ENCODE results near the gene C10orf53.

The C10orf53 gene

GRCh38 chr10:49649294-49649693, 30.2 kb upstream of the C10orf53 start:
- Histone ChIP-seq H3K14ac (ENCODE audit: low read length in 2 of 2) (no peak overlapping the region), H2BK12ac (ENCODE audit: low read length in 2 of 2) (no peak overlapping the region), H3K4ac (ENCODE audit: low read depth in 1 of 2, low read length in 2 of 2) (no peak overlapping the region), H2BK15ac (ENCODE audit: low read depth, poor library complexity, severe bottlenecking) (no peak overlapping the region), H3K79me1 (replicated peaks; ENCODE audit: low read length, poor library complexity, severe bottlenecking) (no peaks in the 10 kb centered on the region), H2AK5ac (ENCODE audit: low read length, severe bottlenecking) (no peak overlapping the region), H3K4me1 (ENCODE audit: control insufficient read depth, insufficient read depth, low read depth, low read length) (peaks cover 6% of the 10 kb centered on the region), H4K91ac (ENCODE audit: low read length) (no peak overlapping the region), H3K4me3 (ENCODE audit: insufficient read depth in 1 of 2, low read depth in 1 of 2, low read length in 2 of 2) (no peak overlapping the region), H3K18ac (ENCODE audit: low read depth in 1 of 2, low read length in 2 of 2) (no peak overlapping the region), H3K36me3 (ENCODE audit: control insufficient read depth in 1 of 2, insufficient read depth in 2 of 2, low read depth in 1 of 2, low read length in 2 of 2) (no peaks in the 10 kb centered on the region), H3K23ac (ENCODE audit: low read length in 2 of 2) (no peak overlapping the region), H3K27me3 (ENCODE audit: control insufficient read depth in 1 of 2, insufficient read depth in 1 of 2, low read length in 2 of 2) (peaks cover 25 to 82% of the 10 kb centered on the region in 2 experiments), H3K4me2 (ENCODE audit: low read length, poor library complexity, severe bottlenecking) (peak overlapping the region; percentile 14), H2BK5ac (ENCODE audit: low read depth, low read length, poor library complexity, severe bottlenecking) (no peak overlapping the region), H4K8ac (ENCODE audit: low read length) (no peak overlapping the region), H3K9ac (ENCODE audit: low read length) (no peak overlapping the region), H2BK120ac (ENCODE audit: low read depth, low read length) (no peak overlapping the region), H2AFZ (ENCODE audit: low read depth, low read length) (no peak overlapping the region), H3K9me3 (ENCODE audit: control insufficient read depth, low read length) (no peaks in the 10 kb centered on the region), H3K27ac (ENCODE audit: low read length, poor library complexity, severe bottlenecking) (no peak overlapping the region)
- WGBS = 39% methylated on average over 16 of the region's 17 CpGs
- no peak for DNase-seq

- H3K14ac ChIP-seq (ENCODE audit: low read length in 2 of 2) = no peak overlapping the region
- no peak overlapping the region for H3K4me2 ChIP-seq (ENCODE audit: low read length, poor library complexity, severe bottlenecking)
- no peak overlapping the region for H3K9ac ChIP-seq (ENCODE audit: low read length)
- H2AFZ ChIP-seq (ENCODE audit: low read depth, low read length) = no peak overlapping the region
- H4K91ac ChIP-seq (ENCODE audit: low read length) = no peak overlapping the region
- no peak overlapping the region for H4K8ac ChIP-seq (ENCODE audit: low read length)
- H3K23ac ChIP-seq (ENCODE audit: low read length in 2 of 2) = no peak overlapping the region
- no peak overlapping the region for H2AK5ac ChIP-seq (ENCODE audit: low read length, severe bottlenecking)
- WGBS = 55% methylated on average over 8 of the region's 8 CpGs
- no peak overlapping the region for H2BK15ac ChIP-seq (ENCODE audit: low read depth, poor library complexity, severe bottlenecking)
- H2BK5ac ChIP-seq (ENCODE audit: low read depth, low read length, poor library complexity, severe bottlenecking) = no peak overlapping the region
- no peaks in the 10 kb centered on the region for H3K36me3 ChIP-seq (ENCODE audit: control insufficient read depth in 1 of 2, insufficient read depth in 2 of 2, low read depth in 1 of 2, low read length in 2 of 2)
- no peak overlapping the region for H3K4me3 ChIP-seq (ENCODE audit: insufficient read depth in 1 of 2, low read depth in 1 of 2, low read length in 2 of 2)
- no peak overlapping the region for H3K4ac ChIP-seq (ENCODE audit: low read depth in 1 of 2, low read length in 2 of 2)
- no peak overlapping the region for H2BK12ac ChIP-seq (ENCODE audit: low read length in 2 of 2)
- no peak overlapping the region for H3K27ac ChIP-seq (ENCODE audit: low read length, poor library complexity, severe bottlenecking)
- peaks cover 6% of the 10 kb centered on the region for H3K4me1 ChIP-seq (ENCODE audit: control insufficient read depth, insufficient read depth, low read depth, low read length)
- H3K79me1 ChIP-seq (replicated peaks; ENCODE audit: low read length, poor library complexity, severe bottlenecking) = no peaks in the 10 kb centered on the region
- DNase-seq = no peak
- H3K9me3 ChIP-seq (ENCODE audit: control insufficient read depth, low read length) = no peaks in the 10 kb centered on the region
- no peak overlapping the region for H3K18ac ChIP-seq (ENCODE audit: low read depth in 1 of 2, low read length in 2 of 2)
- no peak overlapping the region for H2BK120ac ChIP-seq (ENCODE audit: low read depth, low read length)
- peaks cover 25 to 83% of the 10 kb centered on the region in 2 experiments for H3K27me3 ChIP-seq (ENCODE audit: control insufficient read depth in 1 of 2, insufficient read depth in 1 of 2, low read length in 2 of 2)
These were observed 29.3 kb upstream of the C10orf53 start for GRCh38 chr10:49649936-49650723.

DNA sequence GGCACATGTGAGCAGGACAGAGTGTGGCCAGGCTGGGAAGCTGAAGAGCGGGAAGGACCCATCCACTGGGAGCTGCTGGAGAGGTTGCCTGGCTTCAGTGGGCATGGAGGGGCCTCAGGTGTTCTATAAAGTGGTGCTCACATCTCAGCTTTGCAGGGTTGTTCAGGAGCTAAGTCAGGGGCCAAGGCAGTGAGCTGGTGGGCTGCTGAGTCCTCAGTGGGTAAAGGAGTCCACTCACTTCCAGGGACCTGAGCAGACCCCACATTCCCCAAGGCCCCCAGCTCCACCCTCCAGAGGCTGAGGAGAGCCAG, 28.8 kb upstream of the C10orf53 start:
- Histone ChIP-seq H3K14ac (ENCODE audit: low read length in 2 of 2) (no peak overlapping the region), H3K4me3 (ENCODE audit: insufficient read depth in 1 of 2, low read depth in 1 of 2, low read length in 2 of 2) (no peak overlapping the region), H2BK120ac (ENCODE audit: low read depth, low read length) (no peak overlapping the region), H3K79me1 (replicated peaks; ENCODE audit: low read length, poor library complexity, severe bottlenecking) (no peaks in the 10 kb centered on the region), H3K4me1 (ENCODE audit: control insufficient read depth, insufficient read depth, low read depth, low read length) (peaks cover 6% of the 10 kb centered on the region), H2AFZ (ENCODE audit: low read depth, low read length) (no peak overlapping the region), H3K18ac (ENCODE audit: low read depth in 1 of 2, low read length in 2 of 2) (no peak overlapping the region), H3K9me3 (ENCODE audit: control insufficient read depth, low read length) (no peaks in the 10 kb centered on the region), H3K27ac (ENCODE audit: low read length, poor library complexity, severe bottlenecking) (no peak overlapping the region), H3K23ac (ENCODE audit: low read length in 2 of 2) (no peak overlapping the region), H2BK15ac (ENCODE audit: low read depth, poor library complexity, severe bottlenecking) (no peak overlapping the region), H3K27me3 (ENCODE audit: control insufficient read depth in 1 of 2, insufficient read depth in 1 of 2, low read length in 2 of 2) (peaks cover 22 to 84% of the 10 kb centered on the region in 2 experiments), H3K4me2 (ENCODE audit: low read length, poor library complexity, severe bottlenecking) (no peak overlapping the region), H4K91ac (ENCODE audit: low read length) (no peak overlapping the region), H3K36me3 (ENCODE audit: control insufficient read depth in 1 of 2, insufficient read depth in 2 of 2, low read depth in 1 of 2, low read length in 2 of 2) (no peaks in the 10 kb centered on the region), H4K8ac (ENCODE audit: low read length) (no peak overlapping the region), H3K9ac (ENCODE audit: low read length) (no peak overlapping the region), H3K4ac (ENCODE audit: low read depth in 1 of 2, low read length in 2 of 2) (no peak overlapping the region), H2BK12ac (ENCODE audit: low read length in 2 of 2) (no peak overlapping the region), H2AK5ac (ENCODE audit: low read length, severe bottlenecking) (no peak overlapping the region), H2BK5ac (ENCODE audit: low read depth, low read length, poor library complexity, severe bottlenecking) (no peak overlapping the region)
- WGBS = 56% methylated on average over 1 of the region's 1 CpG
- no peak for DNase-seq

DNA sequence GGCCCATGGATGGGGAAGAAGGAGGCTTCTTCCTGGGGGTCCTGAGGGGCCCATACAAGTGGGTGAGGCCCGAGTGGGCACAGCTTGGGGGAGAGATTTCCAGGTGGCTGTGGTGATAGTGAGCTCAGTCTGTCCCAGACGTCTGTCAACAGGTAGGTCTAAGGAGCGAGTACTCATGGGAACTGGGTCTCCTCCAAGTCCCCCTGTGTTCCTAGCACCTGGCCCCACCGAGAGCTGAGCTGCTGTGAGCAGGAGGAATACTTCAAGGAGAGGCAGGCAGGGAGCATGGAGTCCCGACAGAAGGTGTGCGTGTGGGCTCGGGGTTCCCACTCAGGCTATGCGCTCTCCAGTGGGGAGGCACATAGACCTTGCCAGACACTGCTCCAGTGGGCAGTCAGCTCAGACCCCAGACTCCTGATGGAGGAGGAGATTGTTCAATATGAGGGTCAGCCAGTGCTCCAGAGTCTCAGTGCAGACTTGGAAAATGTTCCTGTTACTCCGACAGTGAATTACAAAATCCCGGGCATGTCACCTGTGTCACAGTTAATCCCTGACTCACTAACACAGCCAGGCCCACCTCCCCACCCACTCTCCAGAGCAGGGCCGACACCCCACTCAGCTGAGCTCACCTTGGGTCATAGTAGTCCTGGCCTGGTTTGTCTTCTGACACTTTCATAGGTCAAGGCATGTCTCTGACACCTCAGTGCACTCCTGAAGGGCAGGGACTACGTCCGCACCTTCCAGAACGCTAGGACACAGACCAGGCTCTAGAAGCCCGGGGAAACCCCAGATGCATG, 28.2 kb upstream of the C10orf53 start:
- Histone ChIP-seq H2BK12ac (ENCODE audit: low read length in 2 of 2) (no peak overlapping the region), H3K36me3 (ENCODE audit: control insufficient read depth in 1 of 2, insufficient read depth in 2 of 2, low read depth in 1 of 2, low read length in 2 of 2) (no peaks in the 10 kb centered on the region), H2BK120ac (ENCODE audit: low read depth, low read length) (no peak overlapping the region), H2AK5ac (ENCODE audit: low read length, severe bottlenecking) (no peak overlapping the region), H3K23ac (ENCODE audit: low read length in 2 of 2) (no peak overlapping the region), H4K8ac (ENCODE audit: low read length) (no peak overlapping the region), H3K14ac (ENCODE audit: low read length in 2 of 2) (no peak overlapping the region), H3K79me1 (replicated peaks; ENCODE audit: low read length, poor library complexity, severe bottlenecking) (no peaks in the 10 kb centered on the region), H3K4me3 (ENCODE audit: insufficient read depth in 1 of 2, low read depth in 1 of 2, low read length in 2 of 2) (no peak overlapping the region), H2AFZ (ENCODE audit: low read depth, low read length) (no peak overlapping the region), H3K9me3 (ENCODE audit: control insufficient read depth, low read length) (no peaks in the 10 kb centered on the region), H4K91ac (ENCODE audit: low read length) (no peak overlapping the region), H3K4me1 (ENCODE audit: control insufficient read depth, insufficient read depth, low read depth, low read length) (peaks cover 6% of the 10 kb centered on the region), H3K4me2 (ENCODE audit: low read length, poor library complexity, severe bottlenecking) (no peak overlapping the region), H3K4ac (ENCODE audit: low read depth in 1 of 2, low read length in 2 of 2) (no peak overlapping the region), H2BK15ac (ENCODE audit: low read depth, poor library complexity, severe bottlenecking) (no peak overlapping the region), H3K9ac (ENCODE audit: low read length) (no peak overlapping the region), H3K27me3 (ENCODE audit: control insufficient read depth in 1 of 2, insufficient read depth in 1 of 2, low read length in 2 of 2) (peaks cover 16 to 84% of the 10 kb centered on the region in 2 experiments), H3K27ac (ENCODE audit: low read length, poor library complexity, severe bottlenecking) (no peak overlapping the region), H2BK5ac (ENCODE audit: low read depth, low read length, poor library complexity, severe bottlenecking) (no peak overlapping the region), H3K18ac (ENCODE audit: low read depth in 1 of 2, low read length in 2 of 2) (no peak overlapping the region)
- 76% methylated on average over 15 of the region's 15 CpGs for whole genome bisulfite sequencing
- no peak for DNase-seq

Data from mesenchymal stem cell (in vitro differentiated cells and primary cell).